Mucosa of rectum (tissue), 2 donors: ENCODE results near the gene DBNL.
A peak's percentile ranks its signal among the peaks of the same experiment; 100 is the strongest.

Experiments used
- H3K27ac ChIP-seq, 2 donors: one replicate each; pipeline ENCODE4 v1.7.0; 2013; ENCODE audit warnings: inconsistent platforms in 2 of 2, low read depth in 2 of 2, low read length in 2 of 2
- H3K27me3 ChIP-seq, 2 donors: one replicate each; pipeline ENCODE4 v1.7.0; 2013; ENCODE audit warnings: low read length in 2 of 2; ENCODE audit not compliant: control insufficient read depth in 2 of 2, insufficient read depth in 2 of 2
- H3K36me3 ChIP-seq, 2 donors: one replicate each; pipeline ENCODE4 v1.7.0; 2013; ENCODE audit warnings: low read length in 2 of 2; ENCODE audit not compliant: control insufficient read depth in 2 of 2, insufficient read depth in 2 of 2
- H3K4me1 ChIP-seq, 2 donors: one replicate each; pipeline ENCODE4 v1.7.0; 2013; ENCODE audit warnings: low read length in 2 of 2, mild to moderate bottlenecking in 1 of 2; ENCODE audit not compliant: control insufficient read depth in 2 of 2, insufficient read depth in 2 of 2
- H3K4me3 ChIP-seq, 2 donors: one replicate each; pipeline ENCODE4 v1.7.0; 2013; ENCODE audit warnings: low read length in 2 of 2
- H3K9ac ChIP-seq, 2 donors: one replicate each; pipeline ENCODE4 v1.7.0; 2013; ENCODE audit warnings: low read length in 2 of 2, low read depth in 1 of 2, mild to moderate bottlenecking in 1 of 2
- H3K9me3 ChIP-seq, 2 donors: one replicate each; pipeline ENCODE4 v1.7.0; 2013; ENCODE audit warnings: low read length in 2 of 2; ENCODE audit not compliant: control insufficient read depth in 2 of 2
- donor health status: healthy.
- donor health status: Normal muscosa, but diverticular disease.

The DBNL gene

GRCh38 chr7:44068054-44068453 lies 23.6 kb downstream of the DBNL start:
- no peak overlapping the region for H3K4me3 ChIP-seq
- H3K27ac ChIP-seq = no peak overlapping the region
- peaks cover 0 to 2% of the 10 kb centered on the region in 2 donors for H3K27me3 ChIP-seq
- no peak overlapping the region for H3K9ac ChIP-seq
- no peaks in the 10 kb centered on the region for H3K9me3 ChIP-seq
- peaks cover 19 to 22% of the 10 kb centered on the region in 2 donors for H3K4me1 ChIP-seq
- H3K36me3 ChIP-seq = peaks cover 3 to 6% of the 10 kb centered on the region in 2 donors

- Histone ChIP-seq H3K9me3 (no peaks in the 10 kb centered on the region), H3K4me3 (no peak overlapping the region), H3K9ac (no peak overlapping the region), H3K27me3 (no peaks in the 10 kb centered on the region), H3K4me1 (peaks cover 23 to 35% of the 10 kb centered on the region in 2 donors), H3K36me3 (peaks cover 15 to 25% of the 10 kb centered on the region in 2 donors), H3K27ac (peak overlapping the region; percentile 13 to 20)
Measured at GRCh38 chr7:44071726-44072363, 27.3 kb downstream of the DBNL start.

- Histone ChIP-seq H3K4me1 (peaks cover 23 to 35% of the 10 kb centered on the region in 2 donors), H3K9ac (peak overlapping the region in 1 of 2 donors; percentile 65), H3K9me3 (no peaks in the 10 kb centered on the region), H3K27ac (peak overlapping the region; percentile 9 to 84), H3K27me3 (no peaks in the 10 kb centered on the region), H3K36me3 (peaks cover 23 to 32% of the 10 kb centered on the region in 2 donors), H3K4me3 (no peak overlapping the region)
Measured at GRCh38 chr7:44072364-44073231, 28.1 kb downstream of the DBNL start.

- peak overlapping the region; percentile 52 to 65 for H3K9ac ChIP-seq
- H3K36me3 ChIP-seq = peaks cover 33 to 44% of the 10 kb centered on the region in 2 donors
- H3K9me3 ChIP-seq = no peaks in the 10 kb centered on the region
- H3K4me3 ChIP-seq = peak overlapping the region; percentile 15 to 55
- H3K27ac ChIP-seq = peak overlapping the region; percentile 84 to 85
- no peaks in the 10 kb centered on the region for H3K27me3 ChIP-seq
- H3K4me1 ChIP-seq = peaks cover 23 to 35% of the 10 kb centered on the region in 2 donors
Measured at GRCh38 chr7:44073664-44074348, 29.3 kb downstream of the DBNL start.

GRCh38 chr7:44074349-44074695 lies 29.8 kb downstream of the DBNL start:
- Histone ChIP-seq H3K27ac (peak overlapping the region; percentile 84 to 85), H3K4me1 (peaks cover 23 to 35% of the 10 kb centered on the region in 2 donors), H3K27me3 (no peaks in the 10 kb centered on the region), H3K9me3 (no peaks in the 10 kb centered on the region), H3K36me3 (peaks cover 38 to 49% of the 10 kb centered on the region in 2 donors), H3K4me3 (no peak overlapping the region), H3K9ac (peak overlapping the region; percentile 52 to 65)

- peaks cover 23 to 35% of the 10 kb centered on the region in 2 donors for H3K4me1 ChIP-seq
- H3K27me3 ChIP-seq = no peaks in the 10 kb centered on the region
- peaks cover 40 to 60% of the 10 kb centered on the region in 2 donors for H3K36me3 ChIP-seq
- H3K4me3 ChIP-seq = no peak overlapping the region
- H3K9ac ChIP-seq = no peak overlapping the region
- H3K9me3 ChIP-seq = no peaks in the 10 kb centered on the region
- no peak overlapping the region for H3K27ac ChIP-seq
Measured at GRCh38 chr7:44075296-44076075, 31.0 kb downstream of the DBNL start.

GRCh38 chr7:44076101-44076895 lies 31.8 kb downstream of the DBNL start:
- H3K27ac ChIP-seq = no peak overlapping the region
- H3K9me3 ChIP-seq = no peaks in the 10 kb centered on the region
- H3K36me3 ChIP-seq = peaks cover 40 to 65% of the 10 kb centered on the region in 2 donors
- H3K4me1 ChIP-seq = peaks cover 30 to 36% of the 10 kb centered on the region in 2 donors
- H3K27me3 ChIP-seq = no peaks in the 10 kb centered on the region
- H3K4me3 ChIP-seq = no peak overlapping the region
- H3K9ac ChIP-seq = no peak overlapping the region

GRCh38 chr7:44077061-44077460 lies 32.6 kb downstream of the DBNL start:
- Histone ChIP-seq H3K27me3 (no peaks in the 10 kb centered on the region), H3K9me3 (no peaks in the 10 kb centered on the region), H3K27ac (no peak overlapping the region), H3K4me1 (peaks cover 28 to 30% of the 10 kb centered on the region in 2 donors), H3K36me3 (peaks cover 40 to 65% of the 10 kb centered on the region in 2 donors), H3K9ac (no peak overlapping the region), H3K4me3 (no peak overlapping the region)

- H3K27ac ChIP-seq = no peak overlapping the region
Measured at GRCh38 chr7:44077681-44078091, 33.2 kb downstream of the DBNL start.

More at GRCh38 chr7:44077681-44078091, 33.2 kb downstream of the DBNL start:
- H3K9ac ChIP-seq = no peak overlapping the region
- peaks cover 39 to 62% of the 10 kb centered on the region in 2 donors for H3K36me3 ChIP-seq
- H3K4me1 ChIP-seq = peaks cover 22 to 24% of the 10 kb centered on the region in 2 donors
- H3K4me3 ChIP-seq = no peak overlapping the region
- H3K9me3 ChIP-seq = no peaks in the 10 kb centered on the region
- H3K27me3 ChIP-seq = no peaks in the 10 kb centered on the region
